Measurements from ENCODE around the gene COQ8B.

COQ8B gene

GRCh38 chr19:40750874-40751537 lies 34.3 kb upstream of the COQ8B start, which contains the start of gene SNRPA:
SNRPA (plus strand) TSS chr19:40751203; CDS start chr19:40751409, 206 bp downstream.
- no peak for TF ChIP-seq CTCF (conservative IDR thresholded peaks at IDR 0.05; ENCODE audit: low read depth)
- ChIA-PET CTCF (interaction anchor here (0.7 kb wide), 1 partner anchor 150 kb away, joined by 3 read pairs; no protein-coding TSS in a partner anchor), POLR2A (ENCODE audit: low non-redundant PET) (interaction anchor here (0.5 to 1.0 kb wide), 7 partner anchors 9 to 88 kb away, joined by 3 to 5 read pairs (median 4); partner anchors contain the start of gene COQ8B)
- H3K27ac ChIP-seq = peak within 1 kb of the TSS; percentile 95
- DNase-seq (ENCODE audit: low spot score) = peak; percentile 98

GRCh38 chr19:40750058-40750873 lies 33.6 kb upstream of the COQ8B start, which contains the start of gene ACTMAP:
ACTMAP (minus strand) TSS chr19:40750477; CDS start chr19:40749803, 674 bp downstream.
- no peak for TF ChIP-seq CTCF (conservative IDR thresholded peaks at IDR 0.05; ENCODE audit: low read depth)
- peak; percentile 100 for DNase-seq (ENCODE audit: low spot score)
- POLR2A ChIA-PET (ENCODE audit: low non-redundant PET) = interaction anchor here (0.5 to 1.0 kb wide), 8 partner anchors 8 to 87 kb away, joined by 3 to 7 read pairs (median 4); partner anchors contain the start of gene COQ8B
- CTCF ChIA-PET = interaction anchor here (0.7 kb wide), 2 partner anchors 9 to 150 kb away, joined by 3 to 6 read pairs; no protein-coding TSS in a partner anchor
- peak within 1 kb of the TSS; percentile 95 for H3K27ac ChIP-seq

- POLR2A ChIA-PET (ENCODE audit: low non-redundant PET) = no interaction called here
- no peak for TF ChIP-seq CTCF (conservative IDR thresholded peaks at IDR 0.05; ENCODE audit: low read depth)
- H3K27ac ChIP-seq = no peak overlapping the region
- DNase-seq (ENCODE audit: low spot score) = no peak
- CTCF ChIA-PET = no interaction called here
These were observed 30.9 kb upstream of the COQ8B start for GRCh38 chr19:40747536-40747935.

- ChIA-PET CTCF (interaction anchor here (1.4 kb wide), 1 partner anchor 74 kb away, joined by 3 read pairs; no protein-coding TSS in a partner anchor), POLR2A (ENCODE audit: low non-redundant PET) (no interaction called here)
- TF ChIP-seq CTCF (conservative IDR thresholded peaks at IDR 0.05; ENCODE audit: low read depth) = no peak
- H3K27ac ChIP-seq = peak overlapping the region; percentile 69
- DNase-seq (ENCODE audit: low spot score) = no peak
These were observed 28.7 kb upstream of the COQ8B start for GRCh38 chr19:40745402-40745780.

GRCh38 chr19:40744554-40745401 lies 28.1 kb upstream of the COQ8B start:
- no peak for DNase-seq (ENCODE audit: low spot score)
- ChIA-PET POLR2A (ENCODE audit: low non-redundant PET) (interaction anchor here (0.9 kb wide), 1 partner anchor 12 kb away, joined by 3 read pairs; no protein-coding TSS in a partner anchor), CTCF (interaction anchor here (1.4 kb wide), 1 partner anchor 75 kb away, joined by 3 read pairs; no protein-coding TSS in a partner anchor)
- TF ChIP-seq CTCF (conservative IDR thresholded peaks at IDR 0.05; ENCODE audit: low read depth) = no peak
- peak overlapping the region; percentile 69 for H3K27ac ChIP-seq

All from RWPE1 (cell line).